ENCODE measurements around the gene CFI.

CFI gene

DNA sequence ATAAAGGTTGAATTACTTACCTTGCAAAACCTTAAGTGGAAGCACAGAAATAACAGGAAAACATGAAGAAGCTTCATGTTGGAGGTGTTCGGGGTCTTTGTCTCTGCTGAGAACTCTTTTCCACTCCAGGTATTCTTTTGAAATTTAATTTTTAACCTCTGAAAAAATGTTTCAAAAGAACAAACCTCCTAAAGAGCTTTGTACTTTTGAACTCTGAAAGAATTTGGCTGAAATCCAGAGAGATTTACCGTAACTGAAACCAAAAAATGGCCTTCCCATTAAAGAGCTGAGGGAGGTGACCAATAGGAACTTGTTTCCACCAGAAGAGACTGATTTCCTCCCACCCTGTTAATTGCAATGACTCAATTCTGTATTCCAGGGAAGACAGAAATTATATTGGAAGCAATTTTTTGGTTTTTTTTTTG is at the start of gene CFI:
Gene CFI, minus strand, starts transcription at position 105 of the 425 bp plus-strand sequence. Its CDS starts 28 bp downstream, at position 77.
- DNase-seq, result no peak

DNA sequence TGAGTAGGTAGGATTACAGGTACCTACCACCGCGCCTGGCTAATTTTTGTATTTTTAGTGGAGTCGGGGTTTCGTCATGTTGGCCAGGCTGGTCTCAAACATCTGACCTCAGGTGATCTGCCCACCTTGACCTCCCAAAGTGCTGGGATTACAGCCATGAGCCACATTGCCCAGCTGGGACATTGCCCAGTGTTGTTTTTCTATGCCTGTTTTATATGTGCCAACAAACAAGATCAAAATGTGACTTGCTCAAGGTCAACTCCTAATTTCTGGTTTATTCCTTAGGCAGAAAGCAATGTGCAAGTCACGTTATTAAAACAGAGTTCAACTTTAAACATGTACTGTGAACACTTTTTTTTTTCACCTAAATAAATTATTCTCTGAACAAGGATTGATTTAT is 48.8 kb upstream of the CFI start:
- DNase-seq, result no peak

DNA sequence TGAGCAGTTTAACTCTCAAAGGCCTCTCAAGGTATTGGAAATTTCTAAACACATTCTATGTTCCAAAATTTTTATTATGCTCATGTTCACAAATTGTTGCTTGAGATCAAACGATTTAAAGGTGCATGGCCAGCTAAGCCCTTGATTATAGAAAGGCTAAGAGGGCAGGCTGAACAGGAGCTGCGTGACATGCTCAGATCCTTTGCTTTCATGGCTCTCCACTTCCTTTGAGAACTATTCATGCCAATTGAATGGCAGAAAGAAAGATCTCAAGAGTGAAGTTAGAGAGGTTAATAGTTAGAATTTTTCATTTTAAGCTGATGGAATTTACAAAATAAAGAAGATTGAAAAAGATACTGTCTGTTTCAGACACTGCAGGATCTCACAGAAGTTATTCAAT is 46.7 kb upstream of the CFI start:
- DNase-seq, result no peak

DNA sequence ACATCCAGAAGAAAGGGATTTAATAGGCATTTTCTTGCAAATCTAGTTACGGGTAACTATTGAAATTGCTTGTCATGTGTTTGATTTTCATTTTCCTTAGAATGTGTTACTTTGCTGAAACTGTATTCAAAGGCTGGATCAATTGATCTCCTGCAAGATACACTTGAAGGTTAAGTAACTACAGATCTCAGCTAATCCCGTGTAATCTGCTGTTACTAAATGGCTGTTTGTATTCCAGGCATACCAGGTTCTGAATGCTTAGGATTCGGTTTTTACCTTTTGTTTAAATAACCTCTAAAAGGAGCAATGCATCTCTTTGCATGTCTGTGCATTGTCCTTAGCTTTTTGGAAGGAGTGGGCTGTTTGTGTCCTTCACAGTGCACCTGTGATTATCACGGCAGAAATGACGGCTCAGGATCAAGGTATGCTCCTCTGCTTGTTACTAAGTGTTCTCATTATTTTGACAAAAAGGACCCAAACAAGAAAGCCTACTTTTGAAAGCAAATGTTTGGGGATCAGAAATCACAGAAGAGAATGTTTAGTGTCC is 46.2 kb upstream of the CFI start, which contains the start of gene LRIT3:
Gene LRIT3, plus strand, starts transcription at position 212 of the 547 bp plus-strand sequence. Its CDS starts 95 bp downstream, at position 307.
- DNase-seq, result no peak

DNA sequence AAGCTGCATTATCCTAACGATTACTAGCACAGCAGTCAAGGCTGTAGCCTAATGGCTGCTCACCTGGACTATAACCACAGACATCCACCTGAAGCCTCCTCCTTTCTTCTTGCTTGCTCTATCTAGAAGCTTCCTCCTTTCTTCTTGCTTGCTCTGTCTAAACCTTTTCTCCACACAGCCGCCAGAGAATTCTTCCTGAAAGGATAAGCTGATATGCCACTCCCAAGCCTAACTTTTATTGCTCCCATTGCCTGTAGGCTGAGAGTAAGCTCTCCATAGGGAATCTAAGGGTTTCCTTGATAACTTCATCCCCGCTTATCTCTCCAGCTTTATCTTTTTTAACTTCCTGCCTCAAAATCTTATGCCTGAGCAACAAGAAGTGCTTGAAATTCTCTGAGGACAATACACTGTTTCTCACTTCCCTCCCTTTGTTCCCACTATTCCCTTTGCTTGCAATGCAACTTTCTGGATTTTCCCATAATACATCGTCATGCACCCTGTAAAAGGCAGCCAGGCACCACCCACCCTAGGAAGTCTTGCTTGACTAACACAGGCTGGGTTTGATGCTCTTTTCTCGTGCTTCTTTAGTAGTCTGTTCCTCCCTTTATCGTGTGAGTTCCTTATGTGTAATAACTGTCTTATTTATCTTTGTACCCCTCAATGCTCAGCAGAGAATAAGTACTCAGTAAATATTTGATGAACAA is 44.7 kb upstream of the CFI start:
- no peak for DNase-seq

DNA sequence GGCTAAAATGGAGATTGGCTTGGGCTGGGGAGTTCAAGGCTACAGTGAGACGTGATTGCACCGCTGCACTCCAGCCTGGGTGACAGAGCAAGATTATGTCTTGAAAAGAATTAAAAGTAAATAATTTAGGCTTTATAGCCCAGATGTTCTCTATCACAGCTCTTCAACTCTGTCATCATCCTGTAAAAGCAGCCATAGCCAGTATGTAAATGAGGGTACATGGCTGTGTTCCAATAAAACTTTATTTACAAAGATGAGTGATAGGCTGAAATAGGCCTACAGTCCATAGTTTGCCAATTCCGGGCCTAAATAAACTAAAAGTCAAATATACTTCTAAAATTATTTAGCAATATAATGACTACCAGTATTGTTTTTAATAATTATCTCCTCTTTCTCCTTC is 35.2 kb upstream of the CFI start:
- DNase-seq, result no peak

DNA sequence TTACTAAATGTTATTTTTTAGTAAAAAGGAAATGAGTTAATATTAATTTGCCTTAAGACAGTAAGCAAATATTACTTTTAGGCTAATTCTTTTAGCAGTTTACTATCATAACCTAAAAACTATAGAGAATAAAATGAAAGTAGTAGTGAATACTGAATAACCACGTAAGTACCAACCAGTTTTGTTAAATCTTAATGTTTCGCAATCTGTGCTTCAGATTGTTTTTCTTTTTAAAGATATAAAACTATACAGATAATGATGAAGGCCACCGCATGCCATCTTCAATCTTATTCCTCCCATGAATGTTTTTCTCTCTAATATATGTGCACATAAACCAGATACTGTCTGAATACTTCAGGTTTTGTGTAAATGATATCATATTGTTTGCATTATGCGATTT is 32.0 kb upstream of the CFI start:
- no peak for DNase-seq

DNA sequence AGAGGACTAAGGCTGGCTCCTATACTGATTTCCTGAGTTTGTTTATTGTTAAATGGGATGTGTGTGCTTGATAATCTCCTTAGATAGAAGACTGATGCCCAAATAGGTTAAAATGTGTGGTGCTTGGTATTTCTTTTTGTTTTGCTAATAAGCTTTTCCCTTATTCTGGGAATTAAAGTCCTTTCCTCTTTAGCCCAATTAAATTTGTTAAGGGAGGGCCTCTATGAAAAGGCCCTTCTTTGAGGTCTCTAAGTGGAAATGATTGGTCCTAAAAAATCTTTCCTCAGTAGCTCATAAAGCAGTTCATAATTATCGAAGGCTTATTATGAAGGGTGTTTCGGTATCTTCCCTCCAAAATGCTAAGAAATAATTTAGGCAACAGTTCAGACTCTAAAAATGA is 25.9 kb upstream of the CFI start, which contains the start of gene RRH:
Gene RRH, plus strand, starts transcription at position 301 of the 400 bp plus-strand sequence. Its CDS starts 56 bp downstream, at position 357.
- no peak for DNase-seq

DNA sequence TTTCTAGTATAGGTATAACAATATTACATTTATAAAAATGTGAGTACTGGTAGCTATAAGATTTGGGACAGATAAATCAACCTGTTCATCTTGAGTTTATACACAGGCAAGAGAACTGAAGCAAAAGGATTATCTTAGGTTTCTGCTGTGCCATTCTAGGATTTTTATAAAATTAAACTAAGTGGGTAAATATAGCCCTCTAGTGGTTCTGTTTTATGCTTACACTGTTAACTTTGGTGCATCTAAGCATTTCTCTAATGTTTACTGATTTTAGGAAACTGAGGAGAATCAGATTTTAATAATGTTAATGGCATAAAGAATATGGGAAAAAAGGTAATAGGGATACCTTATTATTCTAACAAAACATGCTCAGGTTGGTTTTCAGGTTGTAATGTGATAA is 24.9 kb upstream of the CFI start:
- no peak for DNase-seq

DNA sequence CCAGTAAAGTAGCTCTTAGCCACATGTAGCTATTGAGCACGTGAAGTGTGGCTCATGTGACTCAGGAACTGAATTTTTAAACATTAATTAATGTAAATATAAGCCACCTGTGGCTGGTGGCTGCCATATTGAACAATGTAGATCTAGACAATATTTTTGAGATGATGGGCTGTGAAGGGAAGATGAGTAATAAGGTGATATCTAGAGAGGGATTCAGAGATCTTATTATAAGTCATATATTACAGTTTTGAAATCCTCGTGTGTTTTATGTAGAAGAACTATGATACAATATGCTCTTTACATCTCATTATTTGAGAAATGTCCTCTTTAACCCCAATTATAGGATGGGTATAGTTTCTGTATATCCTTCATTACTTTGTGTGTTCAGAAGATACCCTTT is 19.4 kb upstream of the CFI start:
- no peak for DNase-seq

DNA sequence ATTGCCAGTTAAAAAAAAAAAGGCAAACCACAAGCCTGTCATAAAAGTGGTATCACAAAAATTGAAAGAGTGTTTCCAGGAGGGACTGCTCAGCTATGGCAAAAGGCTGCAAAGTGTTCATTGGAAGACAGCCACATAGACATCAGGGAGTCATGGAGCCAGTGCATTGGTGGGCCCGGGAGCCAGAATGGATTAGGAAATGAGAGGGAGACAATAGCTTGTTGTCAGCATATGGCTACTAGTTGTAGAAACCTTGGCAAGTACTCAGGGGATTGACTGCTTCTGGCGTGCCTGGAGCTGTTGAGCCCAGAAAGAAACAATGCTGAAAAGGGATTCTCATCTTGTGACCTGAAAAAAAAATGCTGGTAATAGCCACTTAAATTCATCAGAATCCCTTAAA is 18.8 kb upstream of the CFI start:
- DNase-seq, result no peak

DNA sequence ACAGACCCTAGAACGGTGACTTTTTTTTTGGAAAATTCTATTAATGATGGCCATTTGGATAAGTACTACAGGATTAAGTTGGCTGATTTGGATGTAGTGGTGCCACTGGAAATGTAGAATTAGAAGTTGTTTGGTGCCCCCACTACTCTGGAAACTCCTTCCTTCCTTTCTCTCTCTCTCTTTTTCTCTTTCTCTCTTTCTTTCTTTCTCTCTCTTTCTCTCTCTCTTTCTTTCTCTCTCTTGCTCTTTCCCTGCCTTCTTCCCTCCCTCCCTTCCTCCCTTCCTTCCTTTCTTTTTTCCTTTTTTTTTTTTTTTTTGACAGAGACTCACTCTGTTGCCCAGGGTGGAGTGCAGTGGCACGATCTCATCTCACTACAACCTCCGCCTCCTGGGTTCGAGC is 16.5 kb upstream of the CFI start:
- no peak for DNase-seq

DNA sequence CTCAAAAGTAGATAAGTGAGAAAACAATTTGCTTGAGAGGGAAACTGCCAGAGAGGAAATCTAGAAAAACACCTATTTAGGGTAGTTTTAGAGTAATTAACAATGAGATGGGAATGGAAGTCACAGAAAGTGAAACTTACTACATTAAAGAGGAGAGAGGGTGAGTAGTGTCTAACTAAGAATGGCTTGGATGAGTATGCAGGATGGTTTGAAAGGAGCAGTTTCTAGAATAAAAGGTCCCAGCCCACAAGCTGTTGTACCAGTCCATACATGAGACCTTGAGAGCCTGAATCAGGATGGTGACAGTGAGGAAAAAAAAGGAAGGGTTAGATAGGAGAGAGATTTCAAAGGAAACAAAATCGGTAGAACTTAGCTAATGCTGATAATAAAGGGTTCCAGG is 15.1 kb upstream of the CFI start:
- no peak for DNase-seq

DNA sequence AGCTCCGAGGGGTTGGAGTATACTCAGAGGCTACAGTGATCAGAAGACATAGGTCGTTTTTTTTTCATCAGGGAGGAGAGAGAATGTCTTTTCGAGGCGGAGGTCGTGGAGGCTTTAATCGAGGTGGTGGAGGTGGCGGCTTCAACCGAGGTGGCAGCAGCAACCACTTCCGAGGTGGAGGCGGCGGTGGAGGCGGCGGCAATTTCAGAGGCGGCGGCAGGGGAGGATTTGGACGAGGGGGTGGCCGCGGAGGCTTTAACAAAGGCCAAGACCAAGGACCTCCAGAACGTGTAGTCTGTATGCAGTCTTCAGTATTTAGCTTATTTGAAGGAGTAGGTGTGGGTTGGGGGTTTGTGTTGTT is 14.3 kb upstream of the CFI start:
- peak; percentile 55 for DNase-seq

DNA sequence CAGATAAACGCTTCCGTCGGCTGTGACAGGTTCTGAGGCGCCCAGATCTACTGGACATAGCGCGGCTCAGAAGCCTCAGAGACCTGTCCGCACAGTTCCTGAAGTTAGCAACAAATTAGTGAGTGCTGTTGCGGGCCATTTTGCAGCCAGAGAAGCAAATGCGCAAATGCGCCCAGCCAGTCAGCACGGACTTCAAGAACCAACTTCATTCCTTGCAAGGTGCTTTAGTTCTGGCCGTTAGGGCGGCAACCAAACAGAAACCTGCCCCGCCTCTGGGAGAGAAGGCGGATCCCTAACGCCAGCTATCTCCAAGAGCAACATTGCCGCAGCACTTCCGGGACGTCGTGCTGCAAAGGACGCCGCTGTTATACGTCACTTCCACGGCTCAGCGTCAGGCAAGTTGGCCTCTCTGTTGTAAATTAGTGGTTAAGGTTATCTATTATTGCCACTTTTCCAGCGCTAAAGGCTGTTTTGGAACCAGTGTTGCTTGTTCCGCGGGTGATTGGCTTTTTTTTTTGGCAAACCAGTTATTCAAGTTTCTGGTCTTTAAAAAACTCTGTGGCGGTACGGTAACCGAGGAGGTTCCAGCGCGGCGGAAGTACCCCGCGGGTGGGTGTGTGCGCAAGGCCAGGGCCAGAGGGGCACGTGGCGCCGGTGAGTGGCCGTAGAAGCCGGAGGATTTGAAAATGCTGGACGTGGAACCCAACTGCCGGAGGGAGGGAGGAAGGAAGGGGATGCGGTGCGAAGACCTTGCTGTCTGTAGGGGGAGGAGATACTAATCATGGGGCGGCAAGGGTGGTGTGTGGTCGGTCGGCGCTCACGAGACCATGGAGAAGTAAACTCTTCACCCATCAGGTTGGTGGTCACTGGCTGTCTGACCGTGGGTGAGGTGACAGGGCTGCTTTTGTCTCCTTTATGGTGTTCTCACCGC is 13.6 kb upstream of the CFI start, which contains the start of gene GAR1:
Gene GAR1, plus strand, starts transcription at position 612 of the 931 bp plus-strand sequence. CDS start 403 bp downstream, outside the sequence.
- DNase-seq, result peak; percentile 88 to 92

DNA sequence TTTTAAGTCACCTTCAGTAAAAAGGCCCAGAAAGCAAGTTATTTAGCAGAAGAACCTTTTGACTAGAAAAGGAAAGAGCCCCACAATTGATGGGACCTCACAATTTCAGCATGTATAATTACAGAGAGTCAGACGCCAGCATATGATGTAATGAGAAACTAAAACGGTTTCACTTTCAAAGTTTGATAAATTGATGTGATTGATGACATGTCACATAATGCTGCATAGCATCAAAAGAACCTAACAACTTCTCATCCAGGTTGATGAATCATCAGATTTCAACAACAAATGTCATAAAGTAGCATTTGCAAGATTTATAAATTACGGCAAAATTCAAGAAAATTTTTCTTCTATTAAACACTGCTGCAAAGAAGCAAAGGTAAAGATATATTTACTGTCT is 9.9 kb upstream of the CFI start:
- no peak for DNase-seq

DNA sequence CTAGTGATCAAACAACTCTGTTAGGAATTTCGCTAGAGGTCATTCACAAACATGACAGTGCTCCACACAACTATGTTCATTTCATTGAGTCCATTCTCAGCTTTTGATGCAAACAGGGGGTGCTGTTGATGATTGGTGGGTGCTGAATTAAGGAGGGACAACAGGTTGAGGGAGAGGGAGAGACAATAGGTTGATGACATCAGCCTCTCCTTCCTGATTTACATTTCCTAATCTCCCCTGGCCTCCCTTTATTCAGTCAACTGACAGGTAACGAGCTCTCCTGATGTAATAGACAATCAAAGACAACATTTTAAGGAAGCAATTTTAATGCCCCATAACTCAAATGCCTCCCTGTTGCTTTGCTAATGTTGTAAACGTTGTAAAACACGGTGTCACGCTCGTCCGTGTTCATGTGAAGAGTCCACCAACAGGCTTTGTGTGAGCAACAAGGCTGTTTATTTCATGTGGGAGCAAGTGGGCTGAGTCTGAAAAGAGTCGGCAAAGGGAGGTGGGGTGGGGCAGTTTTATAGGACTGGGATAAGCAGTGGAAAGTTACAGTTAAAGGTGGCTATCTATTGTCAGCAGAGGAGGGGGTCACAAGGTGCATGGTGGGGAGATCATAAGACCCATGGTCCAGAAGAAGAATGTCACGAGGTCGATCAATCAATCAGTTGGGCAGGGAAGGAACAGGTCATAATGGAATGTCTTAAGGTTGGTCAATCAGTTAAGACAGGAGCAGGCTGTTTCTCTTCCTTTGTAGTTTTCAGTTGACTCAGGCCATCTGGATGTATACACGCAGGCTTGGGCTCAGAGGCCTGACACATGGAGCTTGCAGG is 9.0 kb upstream of the CFI start:
- no peak for DNase-seq

DNA sequence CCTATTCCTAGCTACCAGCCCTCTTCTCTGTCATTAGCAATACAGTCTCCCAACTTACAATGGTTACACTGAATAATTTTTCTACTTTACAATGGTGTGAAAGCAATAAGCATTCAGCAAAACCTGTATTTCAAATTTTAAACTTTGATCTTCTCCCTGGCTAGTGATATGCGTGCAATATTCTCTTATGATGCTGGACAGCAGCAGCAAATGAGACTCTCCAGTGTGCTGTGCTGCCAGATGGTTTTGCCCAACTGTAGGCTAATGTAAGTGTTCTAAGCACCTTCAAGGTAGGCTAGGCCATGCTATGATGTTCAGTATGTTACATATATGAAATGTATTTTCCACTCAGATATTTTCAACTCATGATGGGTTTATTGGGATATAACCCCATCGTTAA is 7.9 kb upstream of the CFI start:
- DNase-seq, result no peak

DNA sequence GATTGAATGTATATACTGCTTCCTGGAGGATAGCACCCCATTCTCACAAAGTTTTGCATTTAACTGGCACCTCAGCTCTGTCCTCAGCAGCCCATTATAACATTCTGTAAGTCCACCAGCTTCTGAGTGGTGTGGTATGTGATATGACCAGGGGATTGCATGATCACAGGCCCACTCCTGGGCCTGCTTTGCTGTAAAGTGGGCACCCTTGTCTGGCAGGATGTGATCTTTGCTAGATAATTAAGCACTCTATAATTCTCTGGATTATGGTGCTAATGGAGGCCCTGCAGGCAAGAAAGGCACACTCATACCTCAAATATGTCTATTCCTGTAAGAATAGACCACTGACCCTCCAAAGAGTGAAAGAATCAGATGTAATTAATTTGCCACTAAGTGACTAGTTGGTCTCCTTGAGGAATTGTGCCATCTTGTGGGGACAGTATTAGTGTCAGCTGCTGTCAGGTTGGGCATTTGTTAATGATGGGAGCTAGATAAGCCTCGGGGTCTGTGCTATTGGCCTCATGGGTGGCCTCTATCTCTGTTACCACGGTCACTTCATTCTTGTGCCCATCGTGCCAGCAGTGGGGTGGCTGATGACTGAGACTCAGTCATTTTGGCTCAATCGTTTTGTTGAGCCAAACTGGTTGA is 2.2 kb upstream of the CFI start:
- no peak for DNase-seq

DNA sequence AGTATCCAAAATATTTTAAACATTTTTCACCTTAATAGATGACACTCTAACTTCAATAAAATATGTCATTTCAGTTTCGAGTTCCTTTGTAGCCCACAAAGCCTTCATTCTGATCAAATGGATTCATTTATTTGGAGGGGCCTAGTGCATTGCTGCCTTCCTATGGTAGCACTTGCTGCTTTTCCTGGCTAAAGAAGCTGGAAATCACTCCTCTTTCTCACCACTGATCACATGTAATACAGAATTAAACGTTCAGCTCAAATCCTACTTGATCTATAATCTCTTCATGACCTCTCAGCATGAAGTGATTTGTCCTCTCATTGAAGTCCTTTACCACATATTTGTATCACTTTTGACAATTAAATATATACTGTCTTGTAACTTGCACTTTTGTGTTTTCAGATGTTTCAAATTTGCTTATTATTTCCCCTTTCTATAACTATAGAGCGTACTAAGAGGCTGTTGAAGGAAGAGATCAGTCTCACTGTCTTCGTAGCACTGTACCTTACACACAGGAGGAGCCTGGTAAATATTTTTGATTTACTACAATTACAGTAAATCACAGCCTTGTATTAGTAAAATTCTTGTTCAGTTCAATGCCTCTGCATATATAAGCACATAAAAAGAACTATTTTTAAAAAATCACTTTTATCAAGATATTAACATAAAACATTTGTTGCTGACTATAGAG is 555 bp downstream of the CFI start:
- no peak for DNase-seq

DNA sequence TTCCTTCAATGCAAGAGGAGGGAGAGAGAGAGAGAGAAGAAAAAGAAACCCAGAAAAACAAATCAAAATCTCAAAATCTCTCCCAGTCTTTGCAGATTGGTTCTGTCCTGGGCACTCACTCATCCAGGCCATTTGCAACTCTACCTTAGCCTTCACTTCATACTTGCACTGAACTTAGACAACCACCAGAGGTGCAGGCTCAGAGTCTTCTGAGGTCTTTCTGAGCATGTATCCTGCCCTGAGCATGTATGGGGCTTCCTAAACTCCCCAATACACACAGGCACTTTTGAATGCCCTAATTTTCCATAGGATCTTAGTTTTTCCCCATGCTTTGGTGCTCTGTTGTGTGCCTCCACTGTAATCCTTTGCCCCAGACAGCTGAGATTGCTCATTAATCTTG is 2.9 kb downstream of the CFI start:
- no peak for DNase-seq

DNA sequence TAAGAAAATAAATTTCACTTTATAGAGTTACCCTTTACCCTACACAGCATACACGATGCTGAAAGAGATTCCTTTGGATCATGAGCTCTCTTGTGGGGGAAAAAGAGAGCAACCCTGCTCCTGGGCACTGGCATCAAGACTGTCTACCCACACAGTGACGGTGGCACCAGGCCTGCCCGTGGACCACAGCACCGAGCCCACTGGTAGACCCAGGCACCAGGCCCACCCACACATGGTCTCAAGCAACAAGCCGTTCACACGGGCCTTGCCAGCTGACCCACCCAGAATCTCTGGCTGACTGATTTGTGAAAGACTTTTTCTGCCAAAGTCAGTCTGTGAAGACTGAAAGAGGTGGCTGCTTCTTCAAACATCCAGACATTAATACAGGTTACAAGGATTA is 6.7 kb downstream of the CFI start:
- no peak for DNase-seq
